GM13976 (cell line): ENCODE results near the gene FAAP100.

Experiments
- DNase-seq: peaks from one replicate; pipeline ENCODE4 v3.0.0; 2012; ENCODE audit warnings: low spot score
- in situ Hi-C: fragments of 300-500 bp; cut with MboI; formaldehyde crosslinking; loops from one replicate; pipeline ENCODE4 v1.12.0; 2022; ENCODE audit warnings: low sequenced_read_pairs, mixed read lengths, inconsistent platforms; ENCODE audit not compliant: unreplicated experiment
- TF ChIP-seq, protein P1 (sequence below): IDR thresholded peaks from 2 replicates; pipeline ENCODE4 v1.5.1; 2012; ENCODE audit warnings: borderline replicate concordance, mild to moderate bottlenecking; ENCODE audit not compliant: insufficient read depth; ENCODE audit errors: extremely low read depth, missing control alignments, control extremely low read depth

FAAP100 gene

DNA sequence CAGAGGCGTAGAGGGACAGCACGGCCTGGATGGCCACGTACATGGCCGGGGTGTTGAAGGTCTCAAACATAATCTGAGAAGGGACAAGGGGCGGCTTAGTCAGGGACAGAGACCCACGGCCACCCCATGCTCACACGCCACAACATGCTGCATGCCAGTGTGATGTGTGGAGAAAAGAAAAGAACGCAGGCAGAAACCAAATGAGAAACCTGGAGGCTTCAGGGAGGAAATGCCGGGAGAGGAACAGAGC lies 40.7 kb downstream of the FAAP100 start:
- TF ChIP-seq, protein P1, sequence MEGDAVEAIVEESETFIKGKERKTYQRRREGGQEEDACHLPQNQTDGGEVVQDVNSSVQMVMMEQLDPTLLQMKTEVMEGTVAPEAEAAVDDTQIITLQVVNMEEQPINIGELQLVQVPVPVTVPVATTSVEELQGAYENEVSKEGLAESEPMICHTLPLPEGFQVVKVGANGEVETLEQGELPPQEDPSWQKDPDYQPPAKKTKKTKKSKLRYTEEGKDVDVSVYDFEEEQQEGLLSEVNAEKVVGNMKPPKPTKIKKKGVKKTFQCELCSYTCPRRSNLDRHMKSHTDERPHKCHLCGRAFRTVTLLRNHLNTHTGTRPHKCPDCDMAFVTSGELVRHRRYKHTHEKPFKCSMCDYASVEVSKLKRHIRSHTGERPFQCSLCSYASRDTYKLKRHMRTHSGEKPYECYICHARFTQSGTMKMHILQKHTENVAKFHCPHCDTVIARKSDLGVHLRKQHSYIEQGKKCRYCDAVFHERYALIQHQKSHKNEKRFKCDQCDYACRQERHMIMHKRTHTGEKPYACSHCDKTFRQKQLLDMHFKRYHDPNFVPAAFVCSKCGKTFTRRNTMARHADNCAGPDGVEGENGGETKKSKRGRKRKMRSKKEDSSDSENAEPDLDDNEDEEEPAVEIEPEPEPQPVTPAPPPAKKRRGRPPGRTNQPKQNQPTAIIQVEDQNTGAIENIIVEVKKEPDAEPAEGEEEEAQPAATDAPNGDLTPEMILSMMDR: no peak
- DNase-seq: no peak
- in situ Hi-C loops: no loop called here

DNA sequence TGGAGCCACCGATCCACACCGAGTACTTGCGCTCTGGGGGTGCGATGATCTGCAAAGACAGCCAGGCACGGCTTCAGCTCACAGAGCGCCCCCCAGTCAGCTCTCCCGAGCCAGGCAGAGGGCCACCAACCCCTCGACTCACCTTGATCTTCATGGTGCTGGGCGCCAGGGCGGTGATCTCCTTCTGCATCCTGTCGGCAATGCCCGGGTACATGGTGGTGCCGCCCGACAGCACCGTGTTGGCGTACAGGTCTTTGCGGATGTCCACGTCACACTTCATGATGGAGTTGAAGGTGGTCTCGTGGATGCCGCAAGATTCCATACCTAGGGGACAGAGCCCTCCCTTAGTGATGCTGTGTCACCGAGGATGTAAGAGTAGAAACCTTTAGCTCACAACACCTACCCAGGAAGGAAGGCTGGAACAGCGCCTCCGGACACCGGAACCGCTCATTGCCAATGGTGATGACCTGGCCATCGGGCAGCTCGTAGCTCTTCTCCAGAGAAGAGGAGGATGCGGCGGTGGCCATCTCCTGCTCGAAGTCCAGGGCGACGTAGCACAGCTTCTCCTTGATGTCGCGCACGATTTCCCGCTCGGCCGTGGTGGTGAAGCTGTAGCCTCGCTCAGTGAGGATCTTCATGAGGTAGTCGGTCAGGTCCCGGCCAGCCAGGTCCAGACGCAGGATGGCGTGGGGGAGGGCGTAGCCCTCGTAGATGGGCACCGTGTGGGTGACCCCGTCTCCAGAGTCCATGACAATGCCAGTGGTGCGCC lies 41.2 kb downstream of the FAAP100 start:
- TF ChIP-seq, protein P1: no peak
- in situ Hi-C loops: no loop called here
- no peak for DNase-seq

DNA sequence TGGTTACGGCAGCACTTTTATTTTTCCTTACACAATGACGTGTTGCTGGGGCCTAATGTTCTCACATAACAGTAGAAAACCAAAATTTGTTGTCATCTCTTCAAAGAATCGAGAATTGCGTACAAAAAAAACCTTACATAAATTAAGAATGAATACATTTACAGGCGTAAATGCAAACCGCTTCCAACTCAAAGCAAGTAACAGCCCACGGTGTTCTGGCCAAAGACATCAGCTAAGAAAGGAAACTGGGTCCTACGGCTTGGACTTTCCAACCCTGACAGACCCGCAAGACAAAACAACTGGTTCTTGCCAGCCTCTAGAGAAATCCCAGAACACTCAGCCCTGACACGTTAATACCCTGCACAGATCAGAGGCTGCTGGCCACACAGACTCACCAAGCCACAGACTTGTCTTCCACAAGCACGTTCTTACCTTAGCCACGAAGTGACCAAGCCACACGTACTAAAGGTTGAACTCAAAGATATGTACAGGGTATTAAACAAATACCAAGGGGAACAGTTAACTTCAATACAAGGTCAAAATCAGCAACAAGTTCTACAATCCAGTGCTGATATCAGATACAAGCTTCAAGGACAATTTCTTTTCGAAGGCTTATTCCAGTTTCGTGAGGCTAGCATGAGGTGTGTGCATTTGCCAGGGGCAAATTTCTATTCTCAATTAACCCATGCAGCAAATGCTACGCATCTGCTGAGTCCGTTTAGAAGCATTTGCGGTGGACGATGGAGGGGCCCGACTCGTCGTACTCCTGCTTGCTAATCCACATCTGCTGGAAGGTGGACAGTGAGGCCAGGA lies 42.0 kb downstream of the FAAP100 start:
- TF ChIP-seq, protein P1: no peak
- no peak for DNase-seq
- in situ Hi-C loops: no loop called here

DNA sequence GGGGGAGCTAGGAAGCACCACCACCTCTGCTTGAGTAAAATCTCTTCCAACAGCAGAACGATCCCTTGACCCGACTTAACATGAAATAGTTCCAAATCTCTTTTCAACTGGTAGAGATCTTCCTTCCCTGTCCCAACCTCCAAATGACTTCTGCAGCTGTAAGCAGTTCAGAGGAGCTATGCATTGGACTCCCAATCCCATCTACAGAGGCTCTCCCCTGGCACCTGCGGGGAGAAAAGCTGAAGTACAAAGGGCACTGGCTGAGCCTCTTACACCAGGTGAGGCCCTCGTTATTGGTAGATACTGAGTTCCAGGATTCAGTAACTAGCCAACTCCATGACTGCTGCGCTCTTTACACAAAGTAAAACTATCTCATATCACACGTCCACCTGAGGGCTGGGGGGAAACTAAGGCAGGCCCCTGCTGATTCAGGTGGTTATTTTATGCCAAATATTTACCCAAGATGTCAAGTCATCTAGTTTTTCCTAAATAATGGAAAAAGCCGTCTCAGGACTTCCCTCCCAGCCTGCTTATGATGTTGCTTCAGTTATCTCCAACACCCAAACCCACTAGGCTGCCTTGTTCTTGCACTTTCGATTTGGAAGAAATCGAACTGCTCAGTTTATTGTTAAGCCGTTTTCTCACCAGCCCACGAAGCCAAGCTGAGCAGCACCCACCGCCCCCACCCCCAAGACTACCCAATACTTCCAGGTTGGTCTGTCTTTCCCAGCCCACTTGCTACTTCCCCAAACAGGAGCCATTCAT lies 42.8 kb downstream of the FAAP100 start:
- TF ChIP-seq, protein P1: no peak
- DNase-seq: no peak
- in situ Hi-C loops: no loop called here

DNA sequence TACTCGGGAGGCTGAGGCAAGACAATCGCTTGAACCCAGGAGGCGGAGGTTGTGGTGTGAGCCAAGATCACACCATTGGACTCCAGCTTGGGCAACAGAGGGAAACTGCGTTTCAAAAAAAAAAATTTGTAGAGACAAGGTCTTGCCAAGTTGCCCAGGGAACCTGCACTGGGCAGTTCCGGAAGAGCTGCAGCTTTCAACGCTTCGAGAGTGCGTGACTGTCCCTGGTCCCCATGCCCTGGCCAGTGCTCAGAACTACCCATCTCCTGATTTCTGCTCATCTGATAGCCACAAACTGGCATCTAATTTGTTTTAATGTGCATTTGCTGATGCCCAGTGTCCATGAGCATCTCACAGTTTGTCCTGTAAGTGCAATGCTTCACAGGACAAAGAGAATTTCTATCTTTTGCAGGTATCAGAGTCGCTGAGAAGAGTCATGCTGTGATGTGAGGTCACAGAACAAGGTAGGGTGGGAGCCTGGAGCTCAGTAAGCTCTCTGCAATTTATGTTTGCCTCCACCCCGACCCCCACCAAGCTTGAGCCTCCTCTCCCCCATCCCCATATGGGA lies 43.4 kb downstream of the FAAP100 start:
- DNase-seq: no peak
- in situ Hi-C loops: no loop called here
- TF ChIP-seq, protein P1: no peak

DNA sequence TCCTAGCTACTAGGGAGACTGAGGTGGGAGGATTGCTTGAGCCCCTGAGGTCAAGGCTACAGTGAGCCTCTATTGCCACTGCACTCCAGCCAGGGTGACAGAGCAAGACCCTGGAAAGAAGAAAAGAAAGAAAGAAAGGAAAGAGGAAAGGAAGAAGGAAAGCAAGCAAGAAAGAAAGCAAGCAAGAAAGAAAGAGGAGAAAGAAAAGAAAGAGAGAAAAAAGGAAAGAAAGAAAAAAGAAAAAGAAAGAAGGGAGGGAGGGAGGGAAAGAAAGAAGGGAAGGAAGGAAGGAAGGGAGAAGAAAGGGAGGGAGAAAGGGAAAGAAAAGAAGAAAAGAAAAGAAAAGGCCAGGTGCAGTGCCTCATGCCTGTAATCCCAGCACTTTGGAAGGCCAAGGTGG lies 48.5 kb downstream of the FAAP100 start:
- TF ChIP-seq, protein P1: no peak
- in situ Hi-C loops: no loop called here
- DNase-seq: no peak
